Fibroblast of skin of right biceps (primary cell): ENCODE data around the gene LIPT1.
"Not testable (repeated sequence)": the region's sequence is repeated elsewhere in the genome, so short reads cannot be mapped to it uniquely, and the experiment has no call there.

Experiments
- DNase-seq: peaks from one replicate; pipeline ENCODE4 v3.0.0-alpha.2; 2013

Gene LIPT1

DNA sequence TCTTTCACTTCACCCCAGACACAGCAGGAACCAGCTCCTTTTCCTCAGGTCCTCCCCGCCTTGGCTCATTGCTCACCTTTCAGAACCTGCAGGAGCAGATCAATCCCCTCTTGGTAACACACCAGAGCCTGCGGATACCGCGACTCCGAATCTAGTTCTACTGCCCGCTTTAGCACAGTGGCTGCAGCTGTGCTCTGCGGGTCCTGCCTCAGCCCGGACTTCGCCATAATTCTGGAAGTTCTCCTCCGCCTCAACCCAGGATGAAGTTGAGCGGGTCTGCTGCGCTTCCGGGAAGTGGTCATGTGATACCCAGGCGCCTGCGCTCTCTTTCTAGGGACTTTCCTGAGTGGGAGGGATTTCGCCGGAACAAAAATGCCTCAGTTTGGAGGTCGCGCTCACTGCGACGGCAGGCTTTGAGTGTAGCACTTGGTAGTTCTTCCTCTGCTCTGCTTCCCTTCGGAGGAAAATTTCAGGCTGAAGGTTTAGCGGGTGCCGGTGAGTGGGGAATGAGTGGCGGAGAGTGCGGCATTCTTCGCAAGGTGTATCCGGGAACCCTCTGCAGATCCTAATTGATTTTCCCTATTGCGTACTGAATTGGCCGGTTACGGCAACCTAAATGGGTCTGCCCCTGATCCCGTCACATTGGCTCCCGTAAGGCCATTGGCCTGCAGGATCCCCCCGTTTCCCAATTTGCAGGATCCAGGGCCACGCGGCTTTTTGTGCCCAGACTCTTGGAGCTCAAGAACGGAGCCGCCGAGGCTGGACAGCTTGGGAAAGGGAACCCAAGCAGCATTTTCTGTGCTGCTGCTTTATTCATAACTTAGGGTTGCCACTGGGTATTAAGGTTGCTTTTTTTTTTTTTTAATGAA is 26.2 kb downstream of the LIPT1 start, which contains the start of the genes MITD1 and MRPL30:
TSS of gene MITD1 (minus strand) at position 304 of the 869 bp plus-strand sequence. CDS start at position 227, 77 bp downstream.
TSS of gene MRPL30 (plus strand) at position 430 of the 869 bp plus-strand sequence. CDS start 5,020 bp downstream, outside the sequence.
- peak; percentile 95 for DNase-seq

DNA sequence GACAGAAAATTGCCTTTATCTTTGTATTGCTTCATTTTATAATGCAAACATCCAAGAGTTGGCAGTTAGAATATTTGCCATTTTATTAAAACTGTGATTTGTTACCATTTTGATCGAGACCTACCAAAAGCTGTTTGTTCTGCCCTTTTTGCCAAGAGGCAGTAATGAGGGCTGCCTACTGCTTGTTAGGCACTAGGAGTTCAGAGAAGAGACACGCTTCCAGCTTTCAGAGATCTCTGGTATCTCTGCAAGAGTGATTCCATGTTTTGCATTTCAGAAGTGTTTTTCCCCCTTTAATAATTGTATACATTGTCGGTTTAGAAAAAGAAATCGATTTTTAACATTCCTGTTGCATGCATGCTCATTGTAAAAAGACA is 26.8 kb downstream of the LIPT1 start:
- no peak for DNase-seq

DNA sequence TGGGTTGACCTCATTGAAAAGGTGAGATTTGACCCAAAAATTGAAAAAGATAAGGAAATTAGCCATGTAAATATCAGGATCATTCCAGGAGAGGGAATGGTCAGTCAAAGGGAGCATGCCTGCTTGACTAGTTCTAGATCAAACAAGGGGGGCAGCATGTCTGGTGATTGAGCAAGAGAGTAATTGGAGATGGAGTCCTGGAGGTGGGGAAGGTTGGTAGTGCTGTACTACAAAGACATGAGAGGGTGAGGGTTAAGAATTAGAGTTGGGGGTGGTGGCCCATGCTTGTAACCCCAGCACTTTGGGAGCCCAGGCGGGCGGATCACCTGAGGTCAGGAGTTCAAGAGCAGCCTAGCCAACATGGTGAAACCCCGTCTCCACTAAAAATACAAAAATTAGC is 28.3 kb downstream of the LIPT1 start:
- no peak for DNase-seq

DNA sequence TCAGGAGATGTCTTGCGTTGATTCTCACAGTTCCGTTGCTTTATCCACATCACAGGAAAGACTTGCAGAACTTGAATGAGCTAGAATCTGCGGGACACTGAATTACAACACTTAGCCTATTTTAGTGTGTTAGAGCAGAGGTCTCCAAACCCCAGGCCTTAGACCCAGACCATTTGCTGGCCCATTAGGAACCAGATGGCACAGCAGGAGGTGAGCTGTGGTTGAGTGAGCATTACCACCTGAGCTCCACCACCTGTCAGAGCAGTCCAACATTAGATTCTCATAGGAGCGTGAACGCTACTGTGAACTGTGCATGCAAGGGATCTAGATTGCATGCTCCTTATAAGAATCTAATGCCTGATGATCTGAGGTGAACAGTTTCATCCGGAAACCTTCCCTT is 30.0 kb downstream of the LIPT1 start:
- DNase-seq: no peak

DNA sequence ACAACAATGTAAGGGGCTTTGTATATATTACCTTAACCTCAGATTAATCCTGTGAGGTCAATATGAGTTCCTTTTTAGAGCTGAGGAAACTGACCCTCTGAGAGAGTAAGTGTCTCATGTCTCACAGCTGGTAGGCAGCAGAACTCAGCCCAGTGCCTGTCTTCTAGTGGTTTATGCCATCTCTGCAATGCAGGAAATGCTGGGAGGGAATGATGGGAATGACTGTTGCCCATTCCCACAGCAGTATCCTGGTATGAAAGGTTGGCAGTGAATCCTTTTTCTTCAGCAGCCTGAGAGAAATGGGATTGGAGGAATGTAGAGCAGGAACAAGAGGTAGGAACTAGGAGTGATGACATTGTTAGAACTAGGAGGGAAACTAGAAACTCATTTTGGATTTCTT is 32.2 kb downstream of the LIPT1 start:
- DNase-seq: no peak

GRCh38 chr2:99188357-99188756 is 33.6 kb downstream of the LIPT1 start:
- no peak for DNase-seq

DNA sequence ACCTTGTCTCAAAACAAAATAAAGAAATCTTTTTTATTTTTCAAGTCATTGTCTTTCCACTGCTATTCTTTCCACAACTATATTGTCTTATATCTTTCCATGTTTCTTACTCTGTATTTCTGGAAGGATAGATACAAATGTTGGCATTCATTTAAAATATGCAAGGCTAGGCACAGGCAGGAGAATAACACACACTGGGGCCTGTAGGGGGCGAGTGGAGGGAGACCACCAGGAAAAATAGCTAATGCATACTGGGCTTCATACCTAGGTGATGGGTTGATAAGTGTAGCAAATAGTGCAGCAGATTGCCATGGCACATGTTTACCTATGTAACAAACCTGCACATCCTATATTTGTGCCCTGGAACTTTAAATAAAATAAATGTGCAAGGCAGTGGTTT is 35.8 kb downstream of the LIPT1 start:
- no peak for DNase-seq

DNA sequence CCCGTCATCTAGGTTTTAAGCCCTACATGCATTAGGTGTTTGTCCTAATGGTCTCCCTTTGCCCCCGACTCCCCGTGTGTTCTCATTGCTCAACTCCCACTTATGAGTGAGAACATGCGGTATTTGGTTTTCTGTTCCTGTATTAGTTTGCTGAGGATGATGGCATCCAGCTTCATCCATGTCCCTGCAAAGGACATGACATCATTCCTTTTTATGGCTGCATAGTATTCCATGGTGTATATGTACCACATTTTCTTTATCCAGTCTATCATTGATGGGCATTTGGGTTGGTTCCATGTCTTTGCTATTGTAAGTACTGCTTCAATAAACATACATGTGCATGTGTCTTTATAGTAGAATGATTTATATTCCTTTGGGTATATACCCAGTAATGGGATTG is 37.6 kb downstream of the LIPT1 start:
- not testable (repeated sequence) for DNase-seq

GRCh38 chr2:99198103-99198841 is 43.5 kb downstream of the LIPT1 start:
- no peak for DNase-seq

GRCh38 chr2:99200076-99200800 is 45.5 kb downstream of the LIPT1 start:
- no peak for DNase-seq

- no peak for DNase-seq
These were observed 47.4 kb downstream of the LIPT1 start for GRCh38 chr2:99201959-99202678.

GRCh38 chr2:99205491-99205890 is 50.7 kb downstream of the LIPT1 start:
- no peak for DNase-seq
